HepG2 (cell line): Measurements from ENCODE around the gene CLDN16. TPM values are rescaled to one million over a fixed set of nuclear protein-coding genes. Genes with fewer than 3 reads are reported as not detected.

Source experiments
- ATAC-seq: fragments of 200-7000 bp; cut with Tn5 transposase; 3 replicates; pipeline ENCODE4 v1.9.1; 2020; ENCODE audit warnings: mild to moderate bottlenecking, moderate library complexity
- BruUV-seq: library from RNA; stranded (reverse); fragments of 400-500 nt; replicated peaks from 2 replicates; lab custom pipeline; 2021; lab: Mats Ljungman, UMichigan
- CTCF ChIA-PET: fragments of 300-600 bp; formaldehyde crosslinking; extraction: SDS; loops from one replicate; lab custom pipeline; 2021; ENCODE audit warnings: low total read pairs, inconsistent platforms, low intra/inter-chr PET ratio; lab: Yijun Ruan, JAX
- POLR2A ChIA-PET: fragments of 350-600 bp; sonication (Branson Sonifier 250); formaldehyde crosslinking; loops from one replicate; lab custom pipeline; 2020; ENCODE audit warnings: antibody characterized with exemption, inconsistent platforms; lab: Yijun Ruan, JAX
- DNase-seq: peaks from one replicate; pipeline ENCODE4 v3.0.0-alpha.2; 2015; ENCODE audit warnings: low spot score
- FAIRE-seq: peaks from 3 replicates; lab custom pipeline; 2011; peaks lifted over from hg19 to GRCh38; lab: Jason Lieb, UNC
- H2AFZ ChIP-seq: one replicate; pipeline ENCODE4 v1.6.1; 2011; ENCODE audit warnings: low read length, inconsistent platforms
- H3K27ac ChIP-seq: fragments of 300-600 bp; 3 replicates; pipeline ENCODE4 v1.8.0; 2011; ENCODE audit warnings: mixed run types, mild to moderate bottlenecking, mixed read lengths, low read length, inconsistent platforms; ENCODE audit not compliant: insufficient read depth; ENCODE audit errors: extremely low read length
- H3K27me3 ChIP-seq, 2 experiments: fragments of 200-600 bp in 1 of 2; 2 replicates in 1 of 2; 3 replicates in 1 of 2; pipeline versions ENCODE4 v1.6.0 to v1.8.0; 2011; ENCODE audit warnings: low read length in 2 of 2, mild to moderate bottlenecking in 2 of 2, moderate library complexity in 2 of 2, inconsistent platforms in 1 of 2; ENCODE audit not compliant: insufficient read depth in 2 of 2, control insufficient read depth in 1 of 2
- H3K36me3 ChIP-seq, 2 experiments: fragments of 200-600 bp in 1 of 2; replicated peaks in 1 of 2; 2 replicates in 1 of 2; 3 replicates in 1 of 2; pipeline versions ENCODE4 v1.5.1 to v1.8.0; 2011; ENCODE audit warnings: low read length in 2 of 2, inconsistent platforms in 1 of 2; ENCODE audit not compliant: insufficient read depth in 2 of 2, control insufficient read depth in 1 of 2
- H3K4me1 ChIP-seq: 2 replicates; pipeline ENCODE4 v1.5.1; 2012; ENCODE audit warnings: low read length, inconsistent platforms; ENCODE audit not compliant: insufficient read depth
- H3K4me2 ChIP-seq: 2 replicates; pipeline ENCODE4 v1.6.0; 2011; ENCODE audit warnings: low read depth, low read length, inconsistent platforms
- H3K4me3 ChIP-seq, 3 experiments: fragments of 200-600 bp in 1 of 3; sonication (generic), shearing (Covaris generic) in 1 of 3; replicated peaks in 1 of 3; 2 replicates each; pipeline ENCODE4 v1.5.1; 2011 to 2016; ENCODE audit warnings: low read length in 3 of 3, inconsistent platforms in 2 of 3, low read depth in 2 of 3, mild to moderate bottlenecking in 2 of 3, control low read depth in 1 of 3, mixed read lengths in 1 of 3; ENCODE audit not compliant: insufficient read depth in 1 of 3
- H3K79me2 ChIP-seq: one replicate; pipeline ENCODE4 v1.6.1; 2011; ENCODE audit warnings: low read length, inconsistent platforms; ENCODE audit not compliant: insufficient read depth
- H3K9ac ChIP-seq: 2 replicates; pipeline ENCODE4 v1.6.0; 2011; ENCODE audit warnings: mild to moderate bottlenecking, low read depth, low read length, inconsistent platforms; ENCODE audit not compliant: insufficient read depth
- H3K9me3 ChIP-seq: 2 replicates; pipeline ENCODE4 v1.5.1; 2012; ENCODE audit warnings: mild to moderate bottlenecking, low read length
- H4K20me1 ChIP-seq: 2 replicates; pipeline ENCODE4 v1.6.0; 2011; ENCODE audit warnings: inconsistent platforms, mild to moderate bottlenecking, low read length, moderate library complexity; ENCODE audit not compliant: insufficient read depth
- KLF12 ChIP-seq: sonication (generic); formaldehyde crosslinking; IDR thresholded peaks from 2 replicates; pipeline ENCODE4 v1.4.0; 2020; ENCODE audit warnings: missing genetic modification reagents, borderline replicate concordance
- MAX ChIP-seq: IDR thresholded peaks from 2 replicates; pipeline ENCODE4 v1.6.1; 2012; ENCODE audit warnings: inconsistent platforms
- MTA1 ChIP-seq: sonication (generic); formaldehyde crosslinking; IDR thresholded peaks from 2 replicates; pipeline ENCODE4 v1.4.0; 2020; ENCODE audit warnings: missing genetic modification reagents, mild to moderate bottlenecking, borderline replicate concordance
- SP2 ChIP-seq: sonication (generic); formaldehyde crosslinking; IDR thresholded peaks from 2 replicates; pipeline ENCODE4 v1.5.1; 2020; ENCODE audit warnings: mild to moderate bottlenecking, missing genetic modification reagents
- TIGD3 ChIP-seq: sonication (generic); formaldehyde crosslinking; IDR thresholded peaks from 2 replicates; pipeline ENCODE4 v1.5.1; 2020; ENCODE audit warnings: mild to moderate bottlenecking, missing genetic modification reagents, borderline replicate concordance
- ZNF576 ChIP-seq: sonication (generic); formaldehyde crosslinking; IDR thresholded peaks from 2 replicates; pipeline ENCODE4 v1.4.0; 2020; ENCODE audit warnings: mild to moderate bottlenecking, missing genetic modification reagents
- ZNF713 ChIP-seq: sonication (generic); formaldehyde crosslinking; IDR thresholded peaks from 2 replicates; pipeline ENCODE4 v1.4.0; 2020; ENCODE audit warnings: mild to moderate bottlenecking, missing genetic modification reagents
- WGBS: methylation state at CpG from one replicate; pipeline ENCODE4 v1.1.6; 2017; ENCODE audit warnings: low lambda C conversion rate; 5-methylcytosine and 5-hydroxymethylcytosine counted together
- in situ Hi-C: cut with HindIII; loops from 2 replicates; pipeline ENCODE4 v1.10.0; 2017; ENCODE audit warnings: low pct_unique_long_range_greater_than_20kb; ENCODE audit not compliant: extremely low pct_ligation_motif_present
- intact Hi-C: fragments of 100-400 bp; cut with micrococcal nuclease; formaldehyde crosslinking; loops from one replicate; pipeline ENCODE4 v1.10.0; 2022; ENCODE audit not compliant: unreplicated experiment
- polyA plus RNA-seq, 8 experiments: library from polyadenylated mRNA; depleted of rRNA in 3 of 8; stranded (reverse) in 7 of 8; unstranded in 1 of 8; fragments of >200 nt; fragmentation: Illumina TruSeq in 4 of 8; extraction: Trizol in 4 of 8; gene quantifications; 2 replicates each; pipeline versions ENCODE4 v1.2.1 to v1.2.3, GENCODE V29; 2011 to 2016; ENCODE audit warnings: low read depth in 4 of 8, missing spikeins in 1 of 8, mixed read lengths in 1 of 8; ENCODE audit not compliant: insufficient read depth in 1 of 8
- total RNA-seq, 5 experiments: library from RNA; depleted of rRNA; stranded (reverse); fragments of >200 nt; fragmentation: Illumina TruSeq; extraction: Trizol; gene quantifications; 2 replicates each; pipeline ENCODE4 v1.2.3, GENCODE V29; 2016; ENCODE audit warnings: low read depth in 1 of 5
- TF ChIP-seq, protein P1 (sequence below): sonication (generic); formaldehyde crosslinking; IDR thresholded peaks from 2 replicates; pipeline ENCODE4 v1.4.0; 2020; ENCODE audit warnings: missing genetic modification reagents, borderline replicate concordance

Gene CLDN16
- total and polyA plus RNA-seq, 2 of the 13 experiments (the other 11 are each of a cell fraction or from before 2014, with no cell fraction given): 0.13 to 0.24 TPM

GRCh38 chr3:190366133-190366532 lies 21.8 kb upstream of the CLDN16 start:
- no peaks in the 10 kb centered on the region for H4K20me1 ChIP-seq
- H2AFZ ChIP-seq: no peak overlapping the region
- WGBS: 38% methylated on average over 2 of the region's 2 CpGs
- BruUV-seq: no TSS peak
- TF ChIP-seq, protein P1, sequence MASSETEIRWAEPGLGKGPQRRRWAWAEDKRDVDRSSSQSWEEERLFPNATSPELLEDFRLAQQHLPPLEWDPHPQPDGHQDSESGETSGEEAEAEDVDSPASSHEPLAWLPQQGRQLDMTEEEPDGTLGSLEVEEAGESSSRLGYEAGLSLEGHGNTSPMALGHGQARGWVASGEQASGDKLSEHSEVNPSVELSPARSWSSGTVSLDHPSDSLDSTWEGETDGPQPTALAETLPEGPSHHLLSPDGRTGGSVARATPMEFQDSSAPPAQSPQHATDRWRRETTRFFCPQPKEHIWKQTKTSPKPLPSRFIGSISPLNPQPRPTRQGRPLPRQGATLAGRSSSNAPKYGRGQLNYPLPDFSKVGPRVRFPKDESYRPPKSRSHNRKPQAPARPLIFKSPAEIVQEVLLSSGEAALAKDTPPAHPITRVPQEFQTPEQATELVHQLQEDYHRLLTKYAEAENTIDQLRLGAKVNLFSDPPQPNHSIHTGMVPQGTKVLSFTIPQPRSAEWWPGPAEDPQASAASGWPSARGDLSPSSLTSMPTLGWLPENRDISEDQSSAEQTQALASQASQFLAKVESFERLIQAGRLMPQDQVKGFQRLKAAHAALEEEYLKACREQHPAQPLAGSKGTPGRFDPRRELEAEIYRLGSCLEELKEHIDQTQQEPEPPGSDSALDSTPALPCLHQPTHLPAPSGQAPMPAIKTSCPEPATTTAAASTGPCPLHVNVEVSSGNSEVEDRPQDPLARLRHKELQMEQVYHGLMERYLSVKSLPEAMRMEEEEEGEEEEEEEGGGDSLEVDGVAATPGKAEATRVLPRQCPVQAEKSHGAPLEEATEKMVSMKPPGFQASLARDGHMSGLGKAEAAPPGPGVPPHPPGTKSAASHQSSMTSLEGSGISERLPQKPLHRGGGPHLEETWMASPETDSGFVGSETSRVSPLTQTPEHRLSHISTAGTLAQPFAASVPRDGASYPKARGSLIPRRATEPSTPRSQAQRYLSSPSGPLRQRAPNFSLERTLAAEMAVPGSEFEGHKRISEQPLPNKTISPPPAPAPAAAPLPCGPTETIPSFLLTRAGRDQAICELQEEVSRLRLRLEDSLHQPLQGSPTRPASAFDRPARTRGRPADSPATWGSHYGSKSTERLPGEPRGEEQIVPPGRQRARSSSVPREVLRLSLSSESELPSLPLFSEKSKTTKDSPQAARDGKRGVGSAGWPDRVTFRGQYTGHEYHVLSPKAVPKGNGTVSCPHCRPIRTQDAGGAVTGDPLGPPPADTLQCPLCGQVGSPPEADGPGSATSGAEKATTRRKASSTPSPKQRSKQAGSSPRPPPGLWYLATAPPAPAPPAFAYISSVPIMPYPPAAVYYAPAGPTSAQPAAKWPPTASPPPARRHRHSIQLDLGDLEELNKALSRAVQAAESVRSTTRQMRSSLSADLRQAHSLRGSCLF (CRISPR knock-in tag): no peak
- TF ChIP-seq KLF12 (CRISPR knock-in tag) (no peak), ZNF713 (CRISPR knock-in tag) (no peak), SP2 (CRISPR knock-in tag) (no peak), ZNF576 (no peak), TIGD3 (no peak), MTA1 (CRISPR knock-in tag) (no peak), MAX (no peak)
- no peaks in the 10 kb centered on the region; a peak in 1 of 5 replicates for H3K27me3 ChIP-seq
- ChIA-PET POLR2A (interaction anchor here (1.2 to 1.4 kb wide), 2 partner anchors 21 to 44 kb away, joined by 3 to 4 read pairs; partner anchors contain the start of gene CLDN1), CTCF (no interaction called here)
- no peak overlapping the region for H3K4me3 ChIP-seq
- H3K79me2 ChIP-seq: no peaks in the 10 kb centered on the region
- DNase-seq (no peak), FAIRE-seq (no peak), ATAC-seq (no peak)
- no peaks in the 10 kb centered on the region for H3K9me3 ChIP-seq
- H3K36me3 ChIP-seq: no peaks in the 10 kb centered on the region
- no peaks in the 10 kb centered on the region; the same call in 1 of the 2 replicates for H3K4me1 ChIP-seq
- intact Hi-C loops (no loop called here), in situ Hi-C loops (no loop called here)
- no peak overlapping the region for H3K4me2 ChIP-seq
- H3K9ac ChIP-seq: no peak overlapping the region
- no peak overlapping the region for H3K27ac ChIP-seq
